Right cardiac atrium (tissue), 5 donors: Measurements from ENCODE around the gene C11orf86. TPM values are rescaled to one million over a fixed set of nuclear protein-coding genes. Genes with fewer than 3 reads are reported as not detected.

Experiments
- ATAC-seq, 2 donors: fragments of 200-7000 bp; cut with Tn5 transposase; one replicate each; pipeline versions ENCODE4 v1.8.0 to v1.9.1; 2020; ENCODE audit warnings: moderate library complexity in 2 of 2, mild to moderate bottlenecking in 1 of 2
- DNase-seq, 3 donors: peaks; one replicate each; pipeline ENCODE4 v3.0.0-alpha.2; 2020
- H3K27ac ChIP-seq: one replicate; pipeline ENCODE4 v1.5.1; 2013; ENCODE audit warnings: mild to moderate bottlenecking, low read length, control low read depth, moderate library complexity
- H3K27me3 ChIP-seq: one replicate; pipeline ENCODE4 v1.6.1; 2013; ENCODE audit not compliant: control insufficient read depth, insufficient read depth
- H3K4me1 ChIP-seq: one replicate; pipeline ENCODE4 v1.6.1; 2013; ENCODE audit warnings: low read length; ENCODE audit not compliant: control insufficient read depth, insufficient read depth
- H3K4me3 ChIP-seq: one replicate; pipeline ENCODE4 v1.5.1; 2013; ENCODE audit warnings: low read length, control low read depth
- H3K9me3 ChIP-seq: one replicate; pipeline ENCODE4 v1.6.1; 2013; ENCODE audit warnings: low read length; ENCODE audit not compliant: control insufficient read depth
- WGBS: extraction: QIAGEN DNeasy Blood & Tissue Kit; methylation state at CpG from one replicate; pipeline ENCODE4 v1.1.7; 2013; 5-methylcytosine and 5-hydroxymethylcytosine counted together
- intact Hi-C, 4 donors: fragments of 100-400 bp; cut with DNase I; formaldehyde crosslinking; loops; one replicate each; pipeline versions ENCODE4 v1.11.0 to v1.14.0; 2022 to 2023
- polyA plus RNA-seq: library from polyadenylated mRNA; stranded (reverse); fragments of 200-250 nt; gene quantifications from one replicate; pipeline ENCODE4 v1.2.3, GENCODE V29; 2013
- total RNA-seq, 4 donors: library from RNA; stranded (reverse); fragmentation: NEBNext Ultra II Directional; extraction: Animal tissue kit (Norgen Biotek cat#: 25700); gene quantifications; one replicate each; pipeline ENCODE4 v1.2.1, GENCODE V29; 2021
- donor health status: healthy with polysubstance abuse.
- donor health status: DM: no; HTN: yes; CAD: no.
- donor health status: DM: no; HTN: no; CAD: no.
- donor health status: DM: no; HTN: yes; CAD: no; lungs with severe emphysema.
- donor health status: DM: yes; HTN: yes; CAD: no.

C11orf86 gene
- total and polyA plus RNA-seq, 5 donors, result not detected

GRCh38 chr11:67013511-67014045, 38.5 kb downstream of the C11orf86 start:
- Histone ChIP-seq H3K27me3 (no peaks in the 10 kb centered on the region), H3K4me1 (no peaks in the 10 kb centered on the region), H3K4me3 (no peak overlapping the region), H3K27ac (no peak overlapping the region), H3K9me3 (no peaks in the 10 kb centered on the region)
- ATAC-seq (no peak), DNase-seq (no peak)
- 82% methylated on average over 11 of the region's 11 CpGs for WGBS
- intact Hi-C loops, result no loop called here

GRCh38 chr11:67014343-67014742, 39.2 kb downstream of the C11orf86 start:
- DNase-seq (no peak), ATAC-seq (no peak)
- Histone ChIP-seq H3K9me3 (no peaks in the 10 kb centered on the region), H3K27me3 (no peaks in the 10 kb centered on the region), H3K4me1 (no peaks in the 10 kb centered on the region), H3K4me3 (no peak overlapping the region), H3K27ac (no peak overlapping the region)
- intact Hi-C loops, result no loop called here
- WGBS, result 93% methylated on average over 7 of the region's 7 CpGs

- no peak overlapping the region for H3K4me3 ChIP-seq
- H3K9me3 ChIP-seq, result no peaks in the 10 kb centered on the region
- WGBS, result 91% methylated on average over 8 of the region's 8 CpGs
- H3K27ac ChIP-seq, result no peak overlapping the region
- no peaks in the 10 kb centered on the region for H3K4me1 ChIP-seq
- H3K27me3 ChIP-seq, result no peaks in the 10 kb centered on the region
- no peak for ATAC-seq
- no peak for DNase-seq
- intact Hi-C loops, result no loop called here
These were observed 39.9 kb downstream of the C11orf86 start for GRCh38 chr11:67015048-67015447.

GRCh38 chr11:67016550-67016949, 41.4 kb downstream of the C11orf86 start:
- H3K27ac ChIP-seq, result no peak overlapping the region
- H3K9me3 ChIP-seq, result no peaks in the 10 kb centered on the region
- ATAC-seq, result no peak
- intact Hi-C loops, result no loop called here
- WGBS, result 82% methylated on average over 5 of the region's 5 CpGs
- no peaks in the 10 kb centered on the region for H3K27me3 ChIP-seq
- no peak overlapping the region for H3K4me3 ChIP-seq
- H3K4me1 ChIP-seq, result no peaks in the 10 kb centered on the region
- DNase-seq, result no peak

GRCh38 chr11:67020949-67021348, 45.8 kb downstream of the C11orf86 start:
- H3K27me3 ChIP-seq, result no peaks in the 10 kb centered on the region
- WGBS, result 90% methylated on average over 6 of the region's 6 CpGs
- intact Hi-C loops, result no loop called here

GRCh38 chr11:67022341-67022933, 47.3 kb downstream of the C11orf86 start:
- intact Hi-C loops, result no loop called here
- 13% methylated on average over 20 of the region's 20 CpGs for WGBS
- H3K27me3 ChIP-seq, result no peaks in the 10 kb centered on the region
- H3K27ac ChIP-seq, result no peak overlapping the region
- peak overlapping the region; percentile 46 for H3K4me3 ChIP-seq
- peak; percentile 17 to 34 for ATAC-seq
- H3K4me1 ChIP-seq, result no peaks in the 10 kb centered on the region
- DNase-seq, result peak; percentile 40 to 72 (median 62)
- no peaks in the 10 kb centered on the region for H3K9me3 ChIP-seq

More at GRCh38 chr11:67020949-67021348, 45.8 kb downstream of the C11orf86 start:
- ATAC-seq (no peak), DNase-seq (no peak)
- H3K4me3 ChIP-seq, result no peak overlapping the region
- no peak overlapping the region for H3K27ac ChIP-seq
- no peaks in the 10 kb centered on the region for H3K4me1 ChIP-seq
- no peaks in the 10 kb centered on the region for H3K9me3 ChIP-seq

GRCh38 chr11:67022961-67023956, 48.2 kb downstream of the C11orf86 start, which contains the start of gene SYT12:
TSS of gene SYT12 (plus strand) at chr11:67023134. CDS start at chr11:67030145, 7,011 bp downstream.
- 1% methylated on average over 118 of the region's 118 CpGs for WGBS
- intact Hi-C loops, result no loop called here
- Histone ChIP-seq H3K27me3 (no peaks in the 10 kb centered on the region), H3K27ac (no peak within 1 kb of the TSS), H3K9me3 (no peaks in the 10 kb centered on the region), H3K4me1 (no peaks in the 10 kb centered on the region), H3K4me3 (peak within 1 kb of the TSS; percentile 46)
- ATAC-seq (peak; percentile 28 to 47), DNase-seq (peak; percentile 37 to 68 (median 62))

GRCh38 chr11:67023957-67024353, 48.9 kb downstream of the C11orf86 start:
- Histone ChIP-seq H3K4me1 (no peaks in the 10 kb centered on the region), H3K27me3 (no peaks in the 10 kb centered on the region), H3K4me3 (no peak overlapping the region), H3K9me3 (no peaks in the 10 kb centered on the region), H3K27ac (no peak overlapping the region)
- ATAC-seq (no peak), DNase-seq (no peak)
- intact Hi-C loops, result no loop called here
- WGBS, result 39% methylated on average over 6 of the region's 6 CpGs

- H3K27me3 ChIP-seq, result no peaks in the 10 kb centered on the region
- 75% methylated on average over 5 of the region's 5 CpGs for WGBS
These were observed 49.3 kb downstream of the C11orf86 start for GRCh38 chr11:67024410-67024809.

GRCh38 chr11:67024966-67025365, 49.9 kb downstream of the C11orf86 start:
- Histone ChIP-seq H3K4me3 (no peak overlapping the region), H3K27ac (no peak overlapping the region), H3K9me3 (no peaks in the 10 kb centered on the region), H3K27me3 (no peaks in the 10 kb centered on the region), H3K4me1 (no peaks in the 10 kb centered on the region)
- no peak for ATAC-seq
- intact Hi-C loops, result no loop called here
- WGBS, result 77% methylated on average over 1 of the region's 1 CpG
- DNase-seq, result no peak

More at GRCh38 chr11:67024410-67024809, 49.3 kb downstream of the C11orf86 start:
- no peak overlapping the region for H3K4me3 ChIP-seq
- intact Hi-C loops, result no loop called here
- ATAC-seq (no peak), DNase-seq (no peak)
- H3K27ac ChIP-seq, result no peak overlapping the region
- no peaks in the 10 kb centered on the region for H3K4me1 ChIP-seq
- H3K9me3 ChIP-seq, result no peaks in the 10 kb centered on the region

GRCh38 chr11:67025750-67026149, 50.6 kb downstream of the C11orf86 start:
- H3K4me3 ChIP-seq, result no peak overlapping the region
- intact Hi-C loops, result no loop called here
- no peaks in the 10 kb centered on the region for H3K27me3 ChIP-seq
- ATAC-seq, result no peak
- 80% methylated on average over 8 of the region's 8 CpGs for WGBS
- H3K4me1 ChIP-seq, result no peaks in the 10 kb centered on the region
- no peak for DNase-seq
- no peaks in the 10 kb centered on the region for H3K9me3 ChIP-seq
- no peak overlapping the region for H3K27ac ChIP-seq
